Measurements from ENCODE around the gene MYO5B. TPM values are rescaled to one million over a fixed set of nuclear protein-coding genes. Genes with fewer than 3 reads are reported as not detected.

MYO5B gene
- total RNA-seq, 1 donor from 2014 or later = 22.6 TPM

DNA sequence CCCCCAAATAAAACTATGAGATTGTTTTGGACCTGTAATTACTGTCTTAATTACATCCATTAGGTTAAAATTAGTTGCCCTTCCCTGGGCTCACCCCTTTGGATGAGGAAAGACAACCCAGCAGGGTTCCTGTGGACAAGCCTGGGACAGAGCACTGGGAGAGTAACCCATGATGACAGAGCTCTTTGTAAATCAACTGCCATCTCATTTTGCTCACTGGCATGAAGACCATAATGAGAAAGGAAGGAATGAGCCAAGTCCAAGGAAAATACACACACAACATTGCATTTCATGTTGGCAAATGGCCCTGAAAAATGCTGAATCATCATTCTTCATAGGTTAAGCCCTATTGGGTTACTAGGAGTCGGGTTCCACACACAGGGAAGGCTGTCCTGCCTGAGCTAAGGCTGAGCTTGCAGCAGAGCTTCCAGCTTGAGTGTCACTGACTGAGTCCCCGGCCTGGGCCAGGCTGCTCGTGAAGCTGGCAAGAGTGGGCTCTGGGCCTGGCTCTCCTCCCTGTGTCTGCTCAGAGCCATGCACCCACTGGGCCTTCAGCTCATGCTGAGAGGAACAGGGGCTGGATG is 287.5 kb downstream of the MYO5B start:
- no peaks in the 10 kb centered on the region for H3K9me3 ChIP-seq
- no peak overlapping the region for H3K4me3 ChIP-seq
- TF ChIP-seq POLR2AphosphoS5 (IDR thresholded peaks at IDR 0.05; ENCODE audit: insufficient read depth in 1 of 2, low read depth in 1 of 2) = no peak
- TF ChIP-seq POLR2A (IDR thresholded peaks at IDR 0.05) = no peak
- TF ChIP-seq, protein P1, sequence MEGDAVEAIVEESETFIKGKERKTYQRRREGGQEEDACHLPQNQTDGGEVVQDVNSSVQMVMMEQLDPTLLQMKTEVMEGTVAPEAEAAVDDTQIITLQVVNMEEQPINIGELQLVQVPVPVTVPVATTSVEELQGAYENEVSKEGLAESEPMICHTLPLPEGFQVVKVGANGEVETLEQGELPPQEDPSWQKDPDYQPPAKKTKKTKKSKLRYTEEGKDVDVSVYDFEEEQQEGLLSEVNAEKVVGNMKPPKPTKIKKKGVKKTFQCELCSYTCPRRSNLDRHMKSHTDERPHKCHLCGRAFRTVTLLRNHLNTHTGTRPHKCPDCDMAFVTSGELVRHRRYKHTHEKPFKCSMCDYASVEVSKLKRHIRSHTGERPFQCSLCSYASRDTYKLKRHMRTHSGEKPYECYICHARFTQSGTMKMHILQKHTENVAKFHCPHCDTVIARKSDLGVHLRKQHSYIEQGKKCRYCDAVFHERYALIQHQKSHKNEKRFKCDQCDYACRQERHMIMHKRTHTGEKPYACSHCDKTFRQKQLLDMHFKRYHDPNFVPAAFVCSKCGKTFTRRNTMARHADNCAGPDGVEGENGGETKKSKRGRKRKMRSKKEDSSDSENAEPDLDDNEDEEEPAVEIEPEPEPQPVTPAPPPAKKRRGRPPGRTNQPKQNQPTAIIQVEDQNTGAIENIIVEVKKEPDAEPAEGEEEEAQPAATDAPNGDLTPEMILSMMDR (IDR thresholded peaks at IDR 0.05) = no peak
- no peaks in the 10 kb centered on the region for H3K4me1 ChIP-seq
- H3K36me3 ChIP-seq = no peaks in the 10 kb centered on the region
- intact Hi-C loops (cut with DNase I) = no loop called here
- no peaks in the 10 kb centered on the region for H3K27me3 ChIP-seq
- DNase-seq (ENCODE audit: extremely low spot score in 2 of 2) = no peak
- H3K27ac ChIP-seq = no peak overlapping the region

DNA sequence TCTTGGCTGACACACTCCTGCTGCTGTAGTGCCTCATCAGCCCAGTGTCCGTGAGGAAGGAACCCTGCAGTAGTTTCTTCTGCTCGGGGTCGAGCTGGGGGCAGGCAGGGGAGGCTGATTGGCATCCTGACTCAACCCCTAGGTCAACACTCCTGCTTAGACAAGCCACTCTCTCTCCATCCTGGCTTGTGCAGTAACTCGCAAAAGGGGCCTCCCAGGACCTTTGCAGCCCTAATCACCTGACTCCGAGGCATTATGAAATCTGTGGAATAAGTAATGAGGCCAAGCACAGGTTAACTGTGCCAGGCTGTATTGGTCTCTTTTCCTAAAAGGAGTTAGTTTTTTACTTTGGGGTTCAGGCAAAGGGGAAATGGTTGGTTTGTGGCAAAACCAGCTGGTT is 289.2 kb downstream of the MYO5B start:
- H3K27ac ChIP-seq = no peak overlapping the region
- no peaks in the 10 kb centered on the region for H3K4me1 ChIP-seq
- TF ChIP-seq POLR2A (IDR thresholded peaks at IDR 0.05) (no peak), POLR2AphosphoS5 (IDR thresholded peaks at IDR 0.05; ENCODE audit: insufficient read depth in 1 of 2, low read depth in 1 of 2) (no peak)
- TF ChIP-seq, protein P1 (IDR thresholded peaks at IDR 0.05) = no peak
- peaks cover 0 to 5% of the 10 kb centered on the region in 2 donors for H3K36me3 ChIP-seq
- no peaks in the 10 kb centered on the region for H3K27me3 ChIP-seq
- intact Hi-C loops (cut with DNase I) = no loop called here
- no peaks in the 10 kb centered on the region for H3K9me3 ChIP-seq
- no peak for DNase-seq (ENCODE audit: extremely low spot score in 2 of 2)
- H3K4me3 ChIP-seq = no peak overlapping the region

DNA sequence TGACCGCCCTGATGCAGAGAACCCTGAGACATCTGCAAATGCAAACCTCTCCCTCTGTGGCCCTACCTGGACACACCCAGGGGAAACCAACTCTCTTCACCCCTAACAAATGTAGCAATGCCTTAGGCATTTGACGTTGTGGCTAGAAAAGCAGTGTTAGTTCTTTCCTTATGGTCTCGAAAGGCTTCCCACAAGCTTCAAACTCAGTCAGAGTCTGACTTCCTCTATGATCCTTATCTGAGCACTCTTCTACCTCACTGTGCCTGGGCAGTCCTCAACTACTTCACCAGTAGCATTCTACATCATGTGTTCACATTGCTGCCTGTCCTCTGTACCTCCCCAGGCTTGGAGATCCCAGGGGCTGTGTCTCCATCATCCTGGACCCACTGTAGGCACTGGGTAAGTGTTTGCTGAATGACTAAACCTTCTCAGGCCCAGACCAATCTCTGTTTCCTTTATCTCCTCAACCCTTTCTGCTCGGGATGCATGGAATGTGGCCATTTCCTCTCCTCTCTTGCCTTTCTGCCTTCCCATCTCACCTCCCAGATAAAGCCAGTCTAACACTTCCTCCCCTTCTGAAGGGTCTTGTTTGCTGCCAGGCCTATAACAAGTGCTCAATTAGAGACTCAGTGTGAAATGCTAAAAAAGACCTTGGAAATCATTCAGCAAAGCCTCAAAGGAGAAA is 289.9 kb downstream of the MYO5B start:
- Histone ChIP-seq H3K9me3 (no peaks in the 10 kb centered on the region), H3K27ac (no peak overlapping the region), H3K27me3 (no peaks in the 10 kb centered on the region), H3K36me3 (peaks cover 0 to 5% of the 10 kb centered on the region in 2 donors), H3K4me1 (no peaks in the 10 kb centered on the region), H3K4me3 (no peak overlapping the region)
- no peak for DNase-seq (ENCODE audit: extremely low spot score in 2 of 2)
- intact Hi-C loops (cut with DNase I) = no loop called here
- TF ChIP-seq POLR2AphosphoS5 (IDR thresholded peaks at IDR 0.05; ENCODE audit: insufficient read depth in 1 of 2, low read depth in 1 of 2) (no peak), POLR2A (IDR thresholded peaks at IDR 0.05) (no peak)
- TF ChIP-seq, protein P1 (IDR thresholded peaks at IDR 0.05) = no peak

DNA sequence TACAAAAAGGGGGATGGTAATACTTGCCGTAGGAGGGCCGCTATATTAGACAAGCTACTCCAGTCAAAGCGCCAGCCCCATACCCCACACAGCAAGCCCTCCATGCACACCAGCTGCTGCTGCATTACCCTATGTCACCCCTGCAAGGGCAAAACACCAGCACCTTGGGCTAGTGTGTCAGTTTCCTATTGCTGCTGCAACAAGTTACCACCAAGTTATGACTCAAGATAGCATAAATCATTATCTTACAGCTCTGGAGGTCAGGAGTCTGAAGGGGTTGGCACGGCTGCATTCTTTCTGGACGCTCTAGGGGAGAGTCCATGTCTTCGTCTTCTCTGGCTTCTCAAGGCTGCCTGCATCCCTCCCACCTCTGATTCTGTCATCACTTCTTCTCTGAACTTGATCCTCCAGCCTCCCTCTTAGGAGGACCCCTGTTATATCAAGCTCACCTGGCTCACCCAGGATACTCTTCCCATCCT is 293.0 kb downstream of the MYO5B start:
- no peaks in the 10 kb centered on the region for H3K9me3 ChIP-seq

More for the DNA sequence above, 293.0 kb downstream of the MYO5B start:
- TF ChIP-seq, protein P1 (IDR thresholded peaks at IDR 0.05) = no peak
- TF ChIP-seq POLR2AphosphoS5 (IDR thresholded peaks at IDR 0.05; ENCODE audit: insufficient read depth in 1 of 2, low read depth in 1 of 2) (no peak), POLR2A (IDR thresholded peaks at IDR 0.05) (no peak)
- no peaks in the 10 kb centered on the region for H3K4me1 ChIP-seq
- no peak overlapping the region for H3K27ac ChIP-seq
- DNase-seq (ENCODE audit: extremely low spot score in 2 of 2) = no peak
- H3K36me3 ChIP-seq = peaks cover 0 to 5% of the 10 kb centered on the region in 2 donors
- no peaks in the 10 kb centered on the region for H3K27me3 ChIP-seq
- H3K4me3 ChIP-seq = no peak overlapping the region
- intact Hi-C loops (cut with DNase I) = no loop called here
